GM12872 (cell line): ENCODE results near the gene ZBTB8OS.

Source experiments
- TF ChIP-seq, protein P1 (sequence below): IDR thresholded peaks from 3 replicates; pipeline ENCODE4 v1.5.1; 2011; ENCODE audit warnings: low read depth, mild to moderate bottlenecking, low read length, moderate library complexity; ENCODE audit not compliant: insufficient read depth

ZBTB8OS gene

GRCh38 chr1:32622806-32623681 is 27.3 kb downstream of the ZBTB8OS start:
- TF ChIP-seq, protein P1, sequence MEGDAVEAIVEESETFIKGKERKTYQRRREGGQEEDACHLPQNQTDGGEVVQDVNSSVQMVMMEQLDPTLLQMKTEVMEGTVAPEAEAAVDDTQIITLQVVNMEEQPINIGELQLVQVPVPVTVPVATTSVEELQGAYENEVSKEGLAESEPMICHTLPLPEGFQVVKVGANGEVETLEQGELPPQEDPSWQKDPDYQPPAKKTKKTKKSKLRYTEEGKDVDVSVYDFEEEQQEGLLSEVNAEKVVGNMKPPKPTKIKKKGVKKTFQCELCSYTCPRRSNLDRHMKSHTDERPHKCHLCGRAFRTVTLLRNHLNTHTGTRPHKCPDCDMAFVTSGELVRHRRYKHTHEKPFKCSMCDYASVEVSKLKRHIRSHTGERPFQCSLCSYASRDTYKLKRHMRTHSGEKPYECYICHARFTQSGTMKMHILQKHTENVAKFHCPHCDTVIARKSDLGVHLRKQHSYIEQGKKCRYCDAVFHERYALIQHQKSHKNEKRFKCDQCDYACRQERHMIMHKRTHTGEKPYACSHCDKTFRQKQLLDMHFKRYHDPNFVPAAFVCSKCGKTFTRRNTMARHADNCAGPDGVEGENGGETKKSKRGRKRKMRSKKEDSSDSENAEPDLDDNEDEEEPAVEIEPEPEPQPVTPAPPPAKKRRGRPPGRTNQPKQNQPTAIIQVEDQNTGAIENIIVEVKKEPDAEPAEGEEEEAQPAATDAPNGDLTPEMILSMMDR = no peak

DNA sequence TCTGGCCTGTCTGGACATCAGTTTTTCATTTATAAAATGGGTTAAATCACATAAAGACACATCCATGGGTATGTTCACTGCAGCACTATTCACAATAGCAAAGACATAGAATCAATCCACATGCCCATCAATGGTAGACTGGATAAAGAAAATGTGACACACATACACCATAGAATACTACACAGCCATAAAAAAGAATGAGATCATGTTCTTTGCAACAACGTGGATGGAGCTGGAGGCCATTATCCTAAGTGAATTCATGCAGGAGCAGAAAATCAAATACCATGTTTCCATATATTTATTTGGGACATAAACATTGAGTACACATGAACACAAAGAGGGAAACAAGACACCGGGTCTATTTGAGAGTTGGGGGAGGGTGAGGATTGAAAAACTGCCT is 28.1 kb downstream of the ZBTB8OS start:
- TF ChIP-seq, protein P1 = no peak

DNA sequence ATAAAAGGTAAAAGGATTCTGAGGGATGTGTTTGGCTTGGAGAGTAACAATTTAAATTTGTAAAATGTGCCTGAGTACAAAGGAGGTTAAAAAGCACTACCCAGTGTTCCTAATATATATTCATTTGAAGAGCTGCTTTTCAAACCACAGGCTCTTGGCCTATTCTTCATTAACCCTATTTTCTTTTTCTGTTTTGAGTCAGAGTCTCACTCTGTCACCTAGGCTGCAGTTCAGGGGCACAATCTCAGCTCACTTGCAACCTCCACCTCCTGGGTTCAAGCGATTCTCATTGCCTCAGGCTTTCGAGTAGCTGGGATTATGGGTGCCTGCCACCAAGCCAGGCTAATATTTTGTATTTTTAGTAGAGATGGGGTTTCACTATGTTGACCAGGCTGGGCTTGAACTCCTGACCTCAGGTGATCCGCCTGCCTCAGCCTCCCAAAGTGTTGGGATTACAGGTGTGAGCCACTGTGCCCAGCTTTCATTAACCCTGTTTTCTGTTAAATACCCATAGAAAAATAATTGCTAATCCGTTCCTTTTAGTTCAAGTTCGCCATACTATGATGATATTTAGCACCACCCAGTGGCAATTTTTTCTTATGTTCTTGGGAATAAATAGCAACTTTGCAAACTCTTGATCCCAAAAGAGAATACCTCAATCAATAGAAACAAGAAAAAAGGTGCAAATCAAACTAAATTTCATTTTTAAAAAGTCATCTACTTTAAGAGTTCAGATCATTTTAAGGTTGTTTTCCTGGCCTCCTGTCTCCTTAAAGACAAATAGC is 30.5 kb downstream of the ZBTB8OS start:
- TF ChIP-seq, protein P1 = 0 out of 3 replicates have a peak, but pooled peaks have one; percentile 19

GRCh38 chr1:32618673-32619221 is 31.6 kb downstream of the ZBTB8OS start:
- TF ChIP-seq, protein P1 = no peak

- TF ChIP-seq, protein P1 = no peak
Measured at GRCh38 chr1:32613472-32613871, 36.9 kb downstream of the ZBTB8OS start.

- TF ChIP-seq, protein P1 = peak; percentile 40; the same call in 2 of the 3 replicates
Measured at GRCh38 chr1:32612189-32612881, 38.0 kb downstream of the ZBTB8OS start.

DNA sequence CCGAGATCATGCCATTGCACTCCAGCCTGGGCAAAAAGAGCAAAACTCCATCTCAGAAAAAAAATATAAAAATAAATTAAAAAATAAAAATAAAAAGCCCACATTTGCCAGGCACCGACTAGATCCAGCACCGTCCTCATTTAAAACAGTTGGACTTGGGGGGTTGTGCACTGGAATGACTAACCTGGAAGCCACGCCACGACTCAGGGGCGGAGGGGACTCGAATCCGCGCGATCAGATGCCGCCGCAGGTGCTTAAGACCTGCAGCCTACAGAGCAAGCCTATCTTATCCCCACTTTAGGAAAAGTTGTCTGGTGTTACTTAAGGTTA is 38.5 kb downstream of the ZBTB8OS start:
- TF ChIP-seq, protein P1 = no peak
